ENCODE data around the gene EXOC6.

The EXOC6 gene

GRCh38 chr10:93030409-93030808, 182.1 kb downstream of the EXOC6 start:
- DNase-seq: no peak

GRCh38 chr10:93032105-93032808, 183.9 kb downstream of the EXOC6 start:
- no peak for DNase-seq

- no peak for DNase-seq
Measured at GRCh38 chr10:93032809-93033137, 184.5 kb downstream of the EXOC6 start.

GRCh38 chr10:93034426-93034825, 186.1 kb downstream of the EXOC6 start:
- no peak for DNase-seq

- DNase-seq: no peak
Measured at GRCh38 chr10:93039110-93039509, 190.8 kb downstream of the EXOC6 start.

GRCh38 chr10:93039721-93040120, 191.4 kb downstream of the EXOC6 start:
- no peak for DNase-seq

- DNase-seq: no peak
Measured at GRCh38 chr10:93054486-93054885, 206.2 kb downstream of the EXOC6 start.

- no peak for DNase-seq
Measured at GRCh38 chr10:93058139-93058538, 209.8 kb downstream of the EXOC6 start.

GRCh38 chr10:93059975-93060886, 211.9 kb downstream of the EXOC6 start, which contains the start of gene CYP26C1:
TSS of gene CYP26C1 (plus strand) at chr10:93060798. CDS start at chr10:93061264, 466 bp downstream.
- DNase-seq: peak in 1 of 2 experiments; percentile 20

GRCh38 chr10:93060887-93061593, 212.7 kb downstream of the EXOC6 start:
- DNase-seq: no peak

- DNase-seq: peak; percentile 48 to 55
Measured at GRCh38 chr10:93061594-93062513, 213.5 kb downstream of the EXOC6 start.

GRCh38 chr10:93062514-93063143, 214.3 kb downstream of the EXOC6 start:
- DNase-seq: peak; percentile 69 to 77

GRCh38 chr10:93063144-93063976, 215.0 kb downstream of the EXOC6 start:
- DNase-seq: no peak

GRCh38 chr10:93063977-93064660, 215.8 kb downstream of the EXOC6 start:
- DNase-seq: peak in 1 of 2 experiments; percentile 17

GRCh38 chr10:93064874-93065660, 216.7 kb downstream of the EXOC6 start:
- peak in 1 of 2 experiments; percentile 20 for DNase-seq

- peak; percentile 25 to 30 for DNase-seq
Measured at GRCh38 chr10:93065675-93066543, 217.6 kb downstream of the EXOC6 start.

GRCh38 chr10:93066544-93066913, 218.2 kb downstream of the EXOC6 start:
- peak in 1 of 2 experiments; percentile 20 for DNase-seq
